NCI-H187 treated with DMSO at 0.1 percent for 48 hours (cell line): ENCODE data around the gene NAA35.
"Not testable (repeated sequence)": the region's sequence is repeated elsewhere in the genome, so short reads cannot be mapped to it uniquely, and the experiment has no call there.

Experiments
- DNase-seq: peaks from one replicate; lab custom pipeline; 2025; lab: John Stamatoyannopoulos, UW

The NAA35 gene

GRCh38 chr9:85940832-85941621 lies at the start of gene NAA35:
TSS of gene NAA35 (plus strand) at chr9:85941146. CDS start at chr9:85942160, 1,014 bp downstream.
- DNase-seq: peak; percentile 82

- DNase-seq: no peak
Measured at GRCh38 chr9:85892401-85892800, 48.5 kb upstream of the NAA35 start.

- no peak for DNase-seq
Measured at GRCh38 chr9:85895685-85896084, 45.3 kb upstream of the NAA35 start.

- no peak for DNase-seq
Measured at GRCh38 chr9:85897848-85898247, 43.1 kb upstream of the NAA35 start.

- DNase-seq: no peak
Measured at GRCh38 chr9:85898332-85898731, 42.6 kb upstream of the NAA35 start.

- no peak for DNase-seq
Measured at GRCh38 chr9:85899388-85899787, 41.6 kb upstream of the NAA35 start.

- no peak for DNase-seq
Measured at GRCh38 chr9:85900504-85901201, 40.3 kb upstream of the NAA35 start.

- DNase-seq: no peak
Measured at GRCh38 chr9:85904975-85905374, 36.0 kb upstream of the NAA35 start.

GRCh38 chr9:85905957-85906356 lies 35.0 kb upstream of the NAA35 start:
- DNase-seq: no peak

- DNase-seq: no peak
Measured at GRCh38 chr9:85909390-85909789, 31.6 kb upstream of the NAA35 start.

- no peak for DNase-seq
Measured at GRCh38 chr9:85914108-85914507, 26.8 kb upstream of the NAA35 start.

GRCh38 chr9:85917756-85918155 lies 23.2 kb upstream of the NAA35 start:
- DNase-seq: no peak

GRCh38 chr9:85925493-85925892 lies 15.5 kb upstream of the NAA35 start:
- DNase-seq: no peak

- no peak for DNase-seq
Measured at GRCh38 chr9:85927076-85927475, 13.9 kb upstream of the NAA35 start.

GRCh38 chr9:85931495-85931894 lies 9.5 kb upstream of the NAA35 start:
- no peak for DNase-seq

GRCh38 chr9:85935950-85936349 lies 5.0 kb upstream of the NAA35 start:
- DNase-seq: not testable (repeated sequence)

GRCh38 chr9:85940275-85940831 lies 593 bp upstream of the NAA35 start:
- no peak for DNase-seq

- DNase-seq: no peak
Measured at GRCh38 chr9:85941622-85941940, 635 bp downstream of the NAA35 start.

GRCh38 chr9:85941966-85942912 lies 1.3 kb downstream of the NAA35 start:
- DNase-seq: no peak

GRCh38 chr9:85942913-85943709 lies 2.2 kb downstream of the NAA35 start:
- DNase-seq: no peak

- no peak for DNase-seq
Measured at GRCh38 chr9:85943757-85944430, 2.9 kb downstream of the NAA35 start.
